ENCODE data around the gene TNFSF4. TPM values are rescaled to one million over a fixed set of nuclear protein-coding genes. Genes with fewer than 3 reads are reported as not detected.

The TNFSF4 gene
- total and polyA plus RNA-seq, 7 donors = 0.04 to 0.28 (median 0.13) TPM

- no peak for DNase-seq
- Histone ChIP-seq H3K36me3 (ENCODE audit: insufficient read depth in 1 of 2, low read depth in 1 of 2) (no peaks in the 10 kb centered on the region), H3K9me3 (no peaks in the 10 kb centered on the region), H3K4me3 (no peak overlapping the region), H3K27me3 (ENCODE audit: insufficient read depth in 3 of 3, low read length in 2 of 3) (no peaks in the 10 kb centered on the region), H3K27ac (no peak overlapping the region), H3K4me1 (no peaks in the 10 kb centered on the region)
- no peak for TF ChIP-seq CTCF (IDR thresholded peaks at IDR 0.05)
- 71 to 74% (median 73%) methylated on average over 4 of the region's 4 CpGs for WGBS, 3 donors
- no peak for ATAC-seq
- intact Hi-C loops (cut with DNase I) = no loop called here
Measured at GRCh38 chr1:173134029-173134428, 73.1 kb downstream of the TNFSF4 start.

Other genes starting within 250 kb of the TNFSF4 start
- gene TNFSF18, start 156.4 kb downstream of the TNFSF4 start, total RNA-seq = under 1 TPM in 1 of 4 donors, not detected in 3; 0.21 TPM
- gene TNFSF18, start 156.4 kb downstream of the TNFSF4 start, polyA plus RNA-seq = under 1 TPM in 2 of 3 donors, not detected in 1; 0.03 to 0.04 TPM

Data from psoas muscle (tissue), 8 donors.